HG03045 (cell line): ENCODE data around the gene CDH13.

ENCODE experiments used
- ATAC-seq: cut with Tn5 transposase; IDR thresholded peaks from one replicate; pipeline ENCODE4 v1.9.1; 2021; ENCODE audit warnings: mild to moderate bottlenecking, moderate library complexity; ENCODE audit not compliant: unreplicated experiment

The CDH13 gene

GRCh38 chr16:82833378-82833993 lies 206.7 kb downstream of the CDH13 start:
- no peak for ATAC-seq

GRCh38 chr16:82834151-82834815 lies 207.5 kb downstream of the CDH13 start:
- ATAC-seq, result no peak

GRCh38 chr16:82835487-82836155 lies 208.9 kb downstream of the CDH13 start:
- ATAC-seq, result no peak

GRCh38 chr16:82841108-82841507 lies 214.3 kb downstream of the CDH13 start:
- no peak for ATAC-seq

- no peak for ATAC-seq
Observed at GRCh38 chr16:82843606-82844271, 217.0 kb downstream of the CDH13 start.

GRCh38 chr16:82845116-82845515 lies 218.3 kb downstream of the CDH13 start:
- ATAC-seq, result no peak

- ATAC-seq, result no peak
Observed at GRCh38 chr16:82846806-82847205, 220.0 kb downstream of the CDH13 start.

GRCh38 chr16:82848013-82848412 lies 221.2 kb downstream of the CDH13 start:
- ATAC-seq, result no peak

- no peak for ATAC-seq
Observed at GRCh38 chr16:82852388-82853008, 225.7 kb downstream of the CDH13 start.

- ATAC-seq, result no peak
Observed at GRCh38 chr16:82855471-82855870, 228.7 kb downstream of the CDH13 start.

- ATAC-seq, result no peak
Observed at GRCh38 chr16:82857693-82858365, 231.1 kb downstream of the CDH13 start.

GRCh38 chr16:82859662-82860061 lies 232.9 kb downstream of the CDH13 start:
- ATAC-seq, result no peak

- no peak for ATAC-seq
Observed at GRCh38 chr16:82860071-82860470, 233.3 kb downstream of the CDH13 start.

GRCh38 chr16:82862057-82862456 lies 235.3 kb downstream of the CDH13 start:
- no peak for ATAC-seq

- no peak for ATAC-seq
Observed at GRCh38 chr16:82864332-82865040, 237.7 kb downstream of the CDH13 start.

- ATAC-seq, result no peak
Observed at GRCh38 chr16:82865412-82865811, 238.6 kb downstream of the CDH13 start.

- ATAC-seq, result no peak
Observed at GRCh38 chr16:82867485-82867884, 240.7 kb downstream of the CDH13 start.

- no peak for ATAC-seq
Observed at GRCh38 chr16:82874271-82874670, 247.5 kb downstream of the CDH13 start.

- ATAC-seq, result no peak
Observed at GRCh38 chr16:82874672-82875071, 247.9 kb downstream of the CDH13 start.

- ATAC-seq, result no peak
Observed at GRCh38 chr16:82876951-82877350, 250.2 kb downstream of the CDH13 start.
